Measurements from ENCODE around the gene HVCN1.

The HVCN1 gene

DNA sequence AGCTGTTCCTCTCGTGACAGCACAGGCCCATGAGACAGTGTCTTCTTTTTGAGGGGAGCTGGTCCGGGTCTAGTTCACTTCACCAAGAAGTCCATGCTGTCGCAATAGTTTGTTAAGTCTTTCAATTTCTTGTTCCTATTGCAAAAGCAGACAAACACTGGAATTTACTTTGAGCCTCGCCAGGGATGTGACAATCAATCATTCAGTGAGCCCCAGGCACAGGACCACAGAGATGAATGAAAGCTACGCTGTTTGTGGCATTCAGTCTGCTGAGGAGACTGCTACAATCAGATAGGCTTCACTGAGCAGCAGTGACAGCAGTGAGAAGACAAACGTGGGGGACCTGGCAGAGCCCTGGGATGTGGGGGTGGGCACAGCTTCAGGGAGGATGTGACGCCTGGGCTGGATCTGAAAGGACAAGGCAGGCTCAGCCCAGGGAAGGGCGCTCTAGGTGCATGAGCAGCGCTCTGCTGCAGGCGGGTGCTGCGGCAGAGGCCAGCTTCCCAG, 39.5 kb downstream of the HVCN1 start:
- Histone ChIP-seq H3K9me3 (ENCODE audit: control insufficient read depth, low read length) (no peaks in the 10 kb centered on the region), H3K27me3 (ENCODE audit: control insufficient read depth, insufficient read depth, low read length, poor library complexity, severe bottlenecking) (no peaks in the 10 kb centered on the region), H3K27ac (ENCODE audit: insufficient read depth, low read depth, low read length, poor library complexity, severe bottlenecking) (no peak overlapping the region), H3K36me3 (ENCODE audit: control insufficient read depth, insufficient read depth, low read length) (no peaks in the 10 kb centered on the region), H3K4me1 (ENCODE audit: control insufficient read depth, insufficient read depth, low read length) (no peaks in the 10 kb centered on the region), H3K4me3 (ENCODE audit: insufficient read depth, low read depth, low read length) (no peak overlapping the region)
- 66 to 75% methylated on average over 11 of the region's 11 CpGs for WGBS, 2 experiments

- Histone ChIP-seq H3K4me3 (ENCODE audit: insufficient read depth, low read depth, low read length) (no peak overlapping the region), H3K9me3 (ENCODE audit: control insufficient read depth, low read length) (no peaks in the 10 kb centered on the region), H3K36me3 (ENCODE audit: control insufficient read depth, insufficient read depth, low read length) (no peaks in the 10 kb centered on the region), H3K27me3 (ENCODE audit: control insufficient read depth, insufficient read depth, low read length, poor library complexity, severe bottlenecking) (no peaks in the 10 kb centered on the region), H3K27ac (ENCODE audit: insufficient read depth, low read depth, low read length, poor library complexity, severe bottlenecking) (no peak overlapping the region), H3K4me1 (ENCODE audit: control insufficient read depth, insufficient read depth, low read length) (no peaks in the 10 kb centered on the region)
- 89 to 92% methylated on average over 7 of the region's 7 CpGs for WGBS, 2 experiments
Measured at GRCh38 chr12:110647631-110648040, 41.3 kb downstream of the HVCN1 start.

DNA sequence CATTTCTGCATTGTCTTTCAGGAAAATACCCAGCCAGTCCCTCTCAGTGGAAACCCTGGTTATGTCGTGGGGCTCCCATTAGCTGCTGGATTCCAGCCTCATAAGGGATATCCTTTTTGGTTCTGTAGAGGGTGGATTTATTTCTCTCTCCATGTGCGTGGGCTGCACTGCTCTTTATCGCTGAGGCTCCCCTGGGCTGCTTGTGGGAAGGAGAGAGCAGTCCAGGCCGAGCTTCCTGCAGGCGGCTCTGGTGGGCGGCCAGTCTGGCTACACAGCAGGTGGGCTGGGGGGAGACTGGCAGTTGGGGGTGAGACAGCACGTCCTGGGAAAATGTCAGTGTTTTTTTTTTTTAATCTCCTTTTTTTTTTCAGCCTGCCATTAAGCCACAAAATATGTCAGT, 47.4 kb downstream of the HVCN1 start:
- WGBS, 2 experiments: 24 to 31% methylated on average over 7 of the region's 7 CpGs
- H3K9me3 ChIP-seq (ENCODE audit: control insufficient read depth, low read length): no peaks in the 10 kb centered on the region
- H3K36me3 ChIP-seq (ENCODE audit: control insufficient read depth, insufficient read depth, low read length): no peaks in the 10 kb centered on the region
- H3K4me1 ChIP-seq (ENCODE audit: control insufficient read depth, insufficient read depth, low read length): peaks cover 14% of the 10 kb centered on the region
- H3K27me3 ChIP-seq (ENCODE audit: control insufficient read depth, insufficient read depth, low read length, poor library complexity, severe bottlenecking): no peaks in the 10 kb centered on the region
- H3K27ac ChIP-seq (ENCODE audit: insufficient read depth, low read depth, low read length, poor library complexity, severe bottlenecking): no peak overlapping the region
- H3K4me3 ChIP-seq (ENCODE audit: insufficient read depth, low read depth, low read length): no peak overlapping the region

GRCh38 chr12:110640275-110641025, 48.5 kb downstream of the HVCN1 start:
- Histone ChIP-seq H3K27me3 (ENCODE audit: control insufficient read depth, insufficient read depth, low read length, poor library complexity, severe bottlenecking) (no peaks in the 10 kb centered on the region), H3K36me3 (ENCODE audit: control insufficient read depth, insufficient read depth, low read length) (no peaks in the 10 kb centered on the region), H3K4me1 (ENCODE audit: control insufficient read depth, insufficient read depth, low read length) (peaks cover 14% of the 10 kb centered on the region), H3K27ac (ENCODE audit: insufficient read depth, low read depth, low read length, poor library complexity, severe bottlenecking) (no peak overlapping the region), H3K9me3 (ENCODE audit: control insufficient read depth, low read length) (no peaks in the 10 kb centered on the region), H3K4me3 (ENCODE audit: insufficient read depth, low read depth, low read length) (no peak overlapping the region)
- 94 to 96% methylated on average over 15 of the region's 15 CpGs for WGBS, 2 experiments

DNA sequence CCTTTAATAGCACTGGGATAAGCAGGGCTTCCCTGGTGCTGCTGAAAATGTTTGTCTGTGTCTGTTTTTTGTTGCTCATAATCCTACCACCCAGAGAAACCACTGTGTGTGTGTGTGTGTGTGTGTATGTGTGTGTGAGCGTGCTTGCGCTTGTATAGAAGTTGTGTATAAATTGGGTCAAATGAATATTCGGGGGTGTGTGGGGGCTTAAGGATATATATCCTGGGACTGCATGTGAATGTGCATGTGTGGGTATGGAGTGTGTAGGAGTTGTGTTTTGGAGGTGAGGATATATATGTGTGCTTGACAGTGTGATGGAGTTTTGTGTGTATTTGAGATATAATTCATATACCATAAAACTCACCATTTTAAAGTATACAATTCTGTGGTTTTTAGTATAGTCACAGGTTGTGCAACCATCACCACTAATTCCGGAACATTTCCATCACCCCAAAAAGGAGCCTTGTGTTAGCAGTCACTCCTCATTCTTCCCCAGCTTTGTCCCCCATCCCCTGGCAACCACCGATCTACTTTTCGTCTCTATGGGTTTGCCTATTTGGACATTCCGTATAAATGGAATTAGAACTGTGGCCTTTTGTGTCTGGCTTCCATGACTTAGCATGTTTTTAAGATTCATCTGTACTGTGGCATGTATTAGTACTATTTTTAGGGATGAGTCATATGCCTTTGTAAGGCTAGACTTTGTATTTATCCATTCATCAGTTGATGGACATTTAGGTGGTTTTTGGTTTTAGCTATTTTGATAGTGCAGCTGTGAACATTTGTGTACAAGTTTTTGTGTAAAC, 49.4 kb downstream of the HVCN1 start:
- Histone ChIP-seq H3K27me3 (ENCODE audit: control insufficient read depth, insufficient read depth, low read length, poor library complexity, severe bottlenecking) (no peaks in the 10 kb centered on the region), H3K9me3 (ENCODE audit: control insufficient read depth, low read length) (no peaks in the 10 kb centered on the region), H3K27ac (ENCODE audit: insufficient read depth, low read depth, low read length, poor library complexity, severe bottlenecking) (no peak overlapping the region), H3K4me1 (ENCODE audit: control insufficient read depth, insufficient read depth, low read length) (peaks cover 14% of the 10 kb centered on the region), H3K4me3 (ENCODE audit: insufficient read depth, low read depth, low read length) (no peak overlapping the region), H3K36me3 (ENCODE audit: control insufficient read depth, insufficient read depth, low read length) (no peaks in the 10 kb centered on the region)
- 93 to 94% methylated on average over 7 of the region's 7 CpGs for WGBS, 2 experiments

DNA sequence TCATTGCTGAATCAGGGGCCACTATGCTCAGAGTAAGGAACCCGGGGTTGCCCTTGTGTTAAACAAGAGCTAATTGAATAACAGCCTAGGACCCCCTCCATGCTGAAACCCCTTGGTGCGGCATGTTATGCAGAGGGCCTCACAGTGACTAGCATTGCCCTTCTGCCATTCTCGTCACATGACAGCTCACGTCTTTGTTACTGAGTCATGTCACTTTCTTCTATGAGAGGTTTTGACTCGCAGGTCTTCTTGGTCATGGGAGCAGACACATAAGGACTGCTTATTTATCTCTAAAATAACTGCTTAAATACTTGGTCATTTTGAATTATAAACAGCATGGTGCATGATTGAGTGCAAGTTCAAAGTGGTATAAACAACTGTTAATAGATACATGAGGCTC, 50.1 kb downstream of the HVCN1 start:
- Histone ChIP-seq H3K4me3 (ENCODE audit: insufficient read depth, low read depth, low read length) (no peak overlapping the region), H3K27ac (ENCODE audit: insufficient read depth, low read depth, low read length, poor library complexity, severe bottlenecking) (no peak overlapping the region), H3K9me3 (ENCODE audit: control insufficient read depth, low read length) (no peaks in the 10 kb centered on the region), H3K27me3 (ENCODE audit: control insufficient read depth, insufficient read depth, low read length, poor library complexity, severe bottlenecking) (no peaks in the 10 kb centered on the region), H3K36me3 (ENCODE audit: control insufficient read depth, insufficient read depth, low read length) (no peaks in the 10 kb centered on the region), H3K4me1 (ENCODE audit: control insufficient read depth, insufficient read depth, low read length) (peaks cover 14% of the 10 kb centered on the region)
- WGBS, 2 experiments: 69 to 77% methylated on average over 5 of the region's 5 CpGs

GRCh38 chr12:110637869-110638441, 51.0 kb downstream of the HVCN1 start:
- WGBS, 2 experiments: 89 to 91% methylated on average over 3 of the region's 3 CpGs
- no peak overlapping the region for H3K27ac ChIP-seq (ENCODE audit: insufficient read depth, low read depth, low read length, poor library complexity, severe bottlenecking)
- H3K9me3 ChIP-seq (ENCODE audit: control insufficient read depth, low read length): no peaks in the 10 kb centered on the region

GRCh38 chr12:110636516-110636915, 52.4 kb downstream of the HVCN1 start:
- H3K36me3 ChIP-seq (ENCODE audit: control insufficient read depth, insufficient read depth, low read length): no peaks in the 10 kb centered on the region
- no peak overlapping the region for H3K27ac ChIP-seq (ENCODE audit: insufficient read depth, low read depth, low read length, poor library complexity, severe bottlenecking)
- WGBS, 2 experiments: 96% methylated on average over 5 of the region's 5 CpGs
- H3K4me1 ChIP-seq (ENCODE audit: control insufficient read depth, insufficient read depth, low read length): peaks cover 7% of the 10 kb centered on the region
- no peak overlapping the region for H3K4me3 ChIP-seq (ENCODE audit: insufficient read depth, low read depth, low read length)
- H3K27me3 ChIP-seq (ENCODE audit: control insufficient read depth, insufficient read depth, low read length, poor library complexity, severe bottlenecking): no peaks in the 10 kb centered on the region
- H3K9me3 ChIP-seq (ENCODE audit: control insufficient read depth, low read length): no peaks in the 10 kb centered on the region

More at GRCh38 chr12:110637869-110638441, 51.0 kb downstream of the HVCN1 start:
- Histone ChIP-seq H3K36me3 (ENCODE audit: control insufficient read depth, insufficient read depth, low read length) (no peaks in the 10 kb centered on the region), H3K4me1 (ENCODE audit: control insufficient read depth, insufficient read depth, low read length) (peaks cover 14% of the 10 kb centered on the region), H3K4me3 (ENCODE audit: insufficient read depth, low read depth, low read length) (no peak overlapping the region), H3K27me3 (ENCODE audit: control insufficient read depth, insufficient read depth, low read length, poor library complexity, severe bottlenecking) (no peaks in the 10 kb centered on the region)

DNA sequence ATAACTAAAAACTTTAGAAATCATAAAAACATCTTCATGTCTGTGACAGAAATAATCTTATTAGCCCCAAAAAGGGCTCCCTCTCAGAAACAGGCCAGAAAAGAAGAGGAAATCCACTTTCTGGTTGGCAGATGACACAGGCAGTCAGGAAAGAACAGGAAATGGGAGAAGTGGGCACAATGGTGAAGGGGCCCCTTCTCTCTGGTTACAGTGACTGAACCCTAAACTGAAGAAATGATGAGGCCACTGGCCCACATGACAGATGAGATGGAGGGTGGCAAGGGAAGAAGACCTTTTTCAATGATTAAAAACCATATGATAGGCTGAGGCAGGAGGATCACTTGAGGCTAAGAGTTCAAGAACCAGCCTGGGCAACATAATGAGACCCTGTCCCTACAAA, 53.9 kb downstream of the HVCN1 start:
- Histone ChIP-seq H3K4me1 (ENCODE audit: control insufficient read depth, insufficient read depth, low read length) (peaks cover 3% of the 10 kb centered on the region), H3K9me3 (ENCODE audit: control insufficient read depth, low read length) (no peaks in the 10 kb centered on the region), H3K27ac (ENCODE audit: insufficient read depth, low read depth, low read length, poor library complexity, severe bottlenecking) (no peak overlapping the region), H3K36me3 (ENCODE audit: control insufficient read depth, insufficient read depth, low read length) (no peaks in the 10 kb centered on the region), H3K27me3 (ENCODE audit: control insufficient read depth, insufficient read depth, low read length, poor library complexity, severe bottlenecking) (no peaks in the 10 kb centered on the region), H3K4me3 (ENCODE audit: insufficient read depth, low read depth, low read length) (no peak overlapping the region)
